ENCODE data around the gene ENOX1. TPM values are rescaled to one million over a fixed set of nuclear protein-coding genes. Genes with fewer than 3 reads are reported as not detected.

Gene ENOX1
- total and polyA plus RNA-seq, 9 of the 15 experiments (the other 6 are each of a cell fraction or from before 2014, with no cell fraction given), result not detected

GRCh38 chr13:43356567-43356966 is 430.2 kb downstream of the ENOX1 start:
- H4K20me1 ChIP-seq (replicated peaks; ENCODE audit: control insufficient read depth, insufficient read depth, low read length), result no peaks in the 10 kb centered on the region
- no peaks in the 10 kb centered on the region for H3K9me1 ChIP-seq (ENCODE audit: control insufficient read depth, insufficient read depth, low read length)
- intact Hi-C loops (cut with micrococcal nuclease), result no loop called here
- H2AFZ ChIP-seq (ENCODE audit: low read depth, low read length), result no peak overlapping the region
- H3K9ac ChIP-seq (ENCODE audit: insufficient read depth in 1 of 2, low read depth in 2 of 2, low read length in 2 of 2), result no peak overlapping the region
- no peaks in the 10 kb centered on the region for H3K4me1 ChIP-seq (replicated peaks in 1 of 2; ENCODE audit: control insufficient read depth in 2 of 2, insufficient read depth in 2 of 2, low read length in 2 of 2)
- no peaks in the 10 kb centered on the region for H3K27me3 ChIP-seq (ENCODE audit: control insufficient read depth in 2 of 2, insufficient read depth in 2 of 2, low read length in 2 of 2)
- H3K4me2 ChIP-seq (ENCODE audit: insufficient read depth, low read length), result no peak overlapping the region
- no peak for DNase-seq (ENCODE audit: extremely low read depth in 1 of 4, low spot score in 3 of 4)
- H3K27ac ChIP-seq (ENCODE audit: extremely low read depth, low read depth, low read length), result no peak overlapping the region
- FAIRE-seq, result no peak
- ATAC-seq, result no peak
- in situ Hi-C loops (cut with MboI), result no loop called here
- H3K4me3 ChIP-seq, result no peak overlapping the region
- ChIA-PET CTCF (ENCODE audit: low intra/inter-chr PET ratio) (no interaction called here), POLR2A (no interaction called here)
- WGBS (ENCODE audit: insufficient coverage, low coverage, missing lambda C conversion rate), result 3% methylated on average over 5 of the region's 5 CpGs
- H3K9me3 ChIP-seq (replicated peaks; ENCODE audit: control insufficient read depth, insufficient read depth, low read depth, low read length), result no peaks in the 10 kb centered on the region
- no peaks in the 10 kb centered on the region for H3K36me3 ChIP-seq (ENCODE audit: control insufficient read depth, insufficient read depth, low read length)
- BruUV-seq (replicated peaks), result no TSS peak
- H3K79me2 ChIP-seq (ENCODE audit: control insufficient read depth, insufficient read depth, low read length), result no peaks in the 10 kb centered on the region
- TF ChIP-seq FOXM1 (IDR thresholded peaks at IDR 0.05; ENCODE audit: low read depth) (no peak), FOXM1 (CRISPR knock-in tag; IDR thresholded peaks at IDR 0.05; ENCODE audit: low read depth) (no peak), TCFL5 (CRISPR knock-in tag; conservative IDR thresholded peaks at IDR 0.05) (no peak), SIN3B (IDR thresholded peaks at IDR 0.05; ENCODE audit: low read depth) (no peak), SMARCB1 (IDR thresholded peaks at IDR 0.05; ENCODE audit: insufficient read length, low read depth) (no peak), ZNF830 (CRISPR knock-in tag; IDR thresholded peaks at IDR 0.05) (no peak), ZNF165 (CRISPR knock-in tag; IDR thresholded peaks at IDR 0.05; ENCODE audit: borderline replicate concordance) (no peak), NELFE (IDR thresholded peaks at IDR 0.05; ENCODE audit: insufficient read depth, insufficient read length) (no peak), PCBP1 (IDR thresholded peaks at IDR 0.05; ENCODE audit: low read depth, low read length, poor library complexity, severe bottlenecking) (no peak), ZBTB1 (CRISPR knock-in tag; IDR thresholded peaks at IDR 0.05; ENCODE audit: borderline replicate concordance, low read depth) (no peak), CREB5 (CRISPR knock-in tag; IDR thresholded peaks at IDR 0.05) (no peak), HCFC1 (IDR thresholded peaks at IDR 0.05; ENCODE audit: low read depth, low read length) (no peak), SUPT5H (IDR thresholded peaks at IDR 0.05) (no peak), ZMIZ1 (IDR thresholded peaks at IDR 0.05; ENCODE audit: low read depth in 2 of 2, low read length in 2 of 2) (no peak), MBD1 (CRISPR knock-in tag; IDR thresholded peaks at IDR 0.05) (no peak)
- TF ChIP-seq, protein P1, sequence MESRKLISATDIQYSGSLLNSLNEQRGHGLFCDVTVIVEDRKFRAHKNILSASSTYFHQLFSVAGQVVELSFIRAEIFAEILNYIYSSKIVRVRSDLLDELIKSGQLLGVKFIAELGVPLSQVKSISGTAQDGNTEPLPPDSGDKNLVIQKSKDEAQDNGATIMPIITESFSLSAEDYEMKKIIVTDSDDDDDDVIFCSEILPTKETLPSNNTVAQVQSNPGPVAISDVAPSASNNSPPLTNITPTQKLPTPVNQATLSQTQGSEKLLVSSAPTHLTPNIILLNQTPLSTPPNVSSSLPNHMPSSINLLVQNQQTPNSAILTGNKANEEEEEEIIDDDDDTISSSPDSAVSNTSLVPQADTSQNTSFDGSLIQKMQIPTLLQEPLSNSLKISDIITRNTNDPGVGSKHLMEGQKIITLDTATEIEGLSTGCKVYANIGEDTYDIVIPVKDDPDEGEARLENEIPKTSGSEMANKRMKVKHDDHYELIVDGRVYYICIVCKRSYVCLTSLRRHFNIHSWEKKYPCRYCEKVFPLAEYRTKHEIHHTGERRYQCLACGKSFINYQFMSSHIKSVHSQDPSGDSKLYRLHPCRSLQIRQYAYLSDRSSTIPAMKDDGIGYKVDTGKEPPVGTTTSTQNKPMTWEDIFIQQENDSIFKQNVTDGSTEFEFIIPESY (CRISPR knock-in tag; IDR thresholded peaks at IDR 0.05), result no peak
